Astrocyte of the cerebellum (primary cell): ENCODE results near the gene CHCHD6.
"Not testable (repeated sequence)": the region's sequence is repeated elsewhere in the genome, so short reads cannot be mapped to it uniquely, and the experiment has no call there.

Experiments
- DNase-seq: peaks from one replicate; pipeline ENCODE4 v3.0.0-alpha.2; 2011; ENCODE audit warnings: low read depth
- H3K4me3 ChIP-seq: 2 replicates; pipeline ENCODE4 v1.5.1; 2011; ENCODE audit warnings: mild to moderate bottlenecking, low read depth, low read length, moderate library complexity
- in situ Hi-C: cut with HindIII; loops from 2 replicates; pipeline ENCODE4 v1.10.0; 2017; ENCODE audit warnings: low sequenced_read_pairs
- TF ChIP-seq, protein P1 (sequence below): IDR thresholded peaks from 2 replicates; pipeline ENCODE4 v1.5.1; 2012; ENCODE audit warnings: low read length, low read depth, moderate library complexity, mild to moderate bottlenecking; ENCODE audit errors: missing control alignments

CHCHD6 gene

DNA sequence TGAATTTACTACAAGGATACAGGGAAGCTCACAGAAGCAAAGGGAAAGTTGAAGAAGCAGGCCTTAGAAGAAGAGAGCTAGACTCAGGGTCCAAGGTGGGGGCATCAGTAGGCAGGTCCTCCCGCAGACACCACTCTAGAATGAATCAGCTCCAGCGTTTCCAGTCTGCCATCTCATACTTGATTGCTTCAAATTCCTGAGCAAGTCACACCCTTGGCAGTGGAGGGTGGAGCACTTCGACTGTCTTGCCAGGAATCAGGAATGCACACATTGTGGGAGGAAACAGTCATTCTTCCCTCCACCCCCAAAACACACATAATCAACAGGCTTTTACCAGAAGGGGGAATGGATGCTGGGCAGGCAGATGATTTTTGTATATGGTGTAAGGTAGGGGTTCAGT lies 78.5 kb downstream of the CHCHD6 start:
- peak; percentile 68 for DNase-seq
- in situ Hi-C loops = no loop called here
- TF ChIP-seq, protein P1, sequence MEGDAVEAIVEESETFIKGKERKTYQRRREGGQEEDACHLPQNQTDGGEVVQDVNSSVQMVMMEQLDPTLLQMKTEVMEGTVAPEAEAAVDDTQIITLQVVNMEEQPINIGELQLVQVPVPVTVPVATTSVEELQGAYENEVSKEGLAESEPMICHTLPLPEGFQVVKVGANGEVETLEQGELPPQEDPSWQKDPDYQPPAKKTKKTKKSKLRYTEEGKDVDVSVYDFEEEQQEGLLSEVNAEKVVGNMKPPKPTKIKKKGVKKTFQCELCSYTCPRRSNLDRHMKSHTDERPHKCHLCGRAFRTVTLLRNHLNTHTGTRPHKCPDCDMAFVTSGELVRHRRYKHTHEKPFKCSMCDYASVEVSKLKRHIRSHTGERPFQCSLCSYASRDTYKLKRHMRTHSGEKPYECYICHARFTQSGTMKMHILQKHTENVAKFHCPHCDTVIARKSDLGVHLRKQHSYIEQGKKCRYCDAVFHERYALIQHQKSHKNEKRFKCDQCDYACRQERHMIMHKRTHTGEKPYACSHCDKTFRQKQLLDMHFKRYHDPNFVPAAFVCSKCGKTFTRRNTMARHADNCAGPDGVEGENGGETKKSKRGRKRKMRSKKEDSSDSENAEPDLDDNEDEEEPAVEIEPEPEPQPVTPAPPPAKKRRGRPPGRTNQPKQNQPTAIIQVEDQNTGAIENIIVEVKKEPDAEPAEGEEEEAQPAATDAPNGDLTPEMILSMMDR = no peak
- no peak overlapping the region for H3K4me3 ChIP-seq

DNA sequence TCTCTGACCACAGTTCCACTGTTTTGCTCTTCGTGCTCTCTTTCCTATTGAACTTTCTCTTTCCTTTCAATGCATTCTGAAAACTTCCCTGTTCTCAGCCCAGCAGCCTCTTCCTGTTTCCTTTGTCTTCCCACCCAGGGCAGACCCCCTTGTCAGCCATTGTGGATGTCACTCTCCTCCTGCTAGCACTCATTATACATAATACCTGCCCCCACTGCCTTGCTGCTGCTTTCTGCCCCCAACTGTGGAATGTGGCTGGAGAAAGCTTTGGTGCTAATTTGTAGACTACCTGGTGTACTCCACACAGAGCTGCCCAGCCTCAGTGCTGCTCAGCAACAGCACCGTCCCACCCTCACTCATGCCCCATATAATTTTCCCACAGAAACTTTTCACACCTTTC lies 80.2 kb downstream of the CHCHD6 start:
- no peak for DNase-seq
- in situ Hi-C loops = no loop called here
- no peak overlapping the region for H3K4me3 ChIP-seq
- TF ChIP-seq, protein P1 = no peak

DNA sequence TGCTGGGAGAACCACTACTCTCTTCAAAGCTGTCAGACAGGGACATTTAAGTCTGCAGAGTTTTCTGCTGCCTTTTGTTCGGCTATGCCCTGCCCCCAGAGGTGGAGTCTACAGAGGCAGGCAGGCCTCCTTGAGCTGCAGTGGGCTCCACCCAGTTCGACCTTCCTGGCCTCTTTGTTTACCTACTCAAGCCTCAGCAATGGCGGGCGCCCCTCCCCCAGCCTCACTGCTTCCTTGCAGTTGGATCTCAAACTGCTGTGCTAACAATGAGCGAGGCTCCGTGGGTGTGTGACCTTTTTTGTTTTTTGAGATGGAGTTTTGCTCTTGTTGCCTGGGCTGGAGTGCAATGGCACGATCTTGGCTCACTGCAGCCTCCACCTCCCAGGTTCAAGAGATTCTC lies 87.3 kb downstream of the CHCHD6 start:
- in situ Hi-C loops, DNase-seq, H3K4me3 ChIP-seq: not testable (repeated sequence)

DNA sequence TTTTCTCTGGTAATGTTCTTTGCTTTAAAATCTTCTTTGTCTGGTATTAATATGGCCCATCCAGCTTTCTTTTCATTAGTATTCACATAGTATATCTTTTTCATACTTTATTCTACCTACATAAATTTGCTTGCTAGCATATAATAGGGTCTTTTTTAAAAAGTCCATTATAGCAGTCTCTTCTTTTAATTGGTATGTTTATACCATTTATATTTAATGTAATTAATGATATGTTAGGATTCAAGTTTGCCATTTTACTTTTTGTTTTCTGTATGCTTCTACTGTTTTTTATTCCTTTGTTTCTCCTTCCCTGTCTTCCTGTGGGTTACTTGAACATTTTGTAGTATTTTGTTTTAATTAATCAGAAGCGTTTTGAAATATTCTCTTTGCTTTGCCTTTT lies 89.0 kb downstream of the CHCHD6 start:
- DNase-seq = no peak
- no peak overlapping the region for H3K4me3 ChIP-seq
- TF ChIP-seq, protein P1 = no peak
- in situ Hi-C loops = no loop called here

DNA sequence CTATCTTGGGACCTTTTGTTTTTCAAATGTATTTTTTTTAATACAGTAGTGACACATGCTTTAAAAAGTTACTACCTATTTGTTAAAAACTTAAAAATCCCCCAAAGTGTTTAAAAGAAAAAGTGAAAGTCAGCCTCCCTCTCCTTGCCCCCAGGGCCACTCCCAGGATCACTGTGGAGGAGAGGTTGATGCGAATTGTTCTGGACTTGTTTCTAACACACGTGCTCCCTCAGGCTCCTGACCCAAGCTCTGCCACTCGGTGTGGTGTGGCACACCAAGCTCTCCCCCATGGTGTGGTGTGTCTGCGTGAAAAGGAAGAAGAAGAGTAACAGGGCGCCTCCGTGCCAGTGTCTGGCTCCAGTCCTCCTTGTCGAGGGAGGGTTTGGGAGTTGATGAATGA lies 93.5 kb downstream of the CHCHD6 start:
- TF ChIP-seq, protein P1 = no peak
- no peak overlapping the region for H3K4me3 ChIP-seq
- in situ Hi-C loops = no loop called here
- no peak for DNase-seq

DNA sequence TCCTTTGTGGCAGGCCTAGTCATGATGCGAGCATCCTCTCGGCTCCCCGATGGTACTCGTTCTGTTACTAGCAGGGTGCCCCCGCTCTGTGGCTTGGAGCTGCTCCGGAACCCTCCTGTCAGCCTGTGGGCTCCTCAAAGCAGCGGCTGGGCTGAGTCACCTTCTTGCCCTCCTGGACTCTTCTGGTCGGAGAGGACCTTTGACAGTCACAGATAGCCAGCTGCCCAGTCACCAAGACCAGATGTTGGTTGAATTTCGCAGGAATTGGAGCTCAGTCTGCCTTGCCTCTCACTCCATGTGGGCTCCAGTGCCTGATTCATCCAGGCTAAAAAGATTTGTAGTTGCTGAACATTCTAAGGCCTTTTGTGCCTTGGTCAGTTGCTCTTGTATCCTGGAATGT lies 94.5 kb downstream of the CHCHD6 start:
- H3K4me3 ChIP-seq = no peak overlapping the region
- TF ChIP-seq, protein P1 = no peak
- DNase-seq = no peak
- in situ Hi-C loops = no loop called here

DNA sequence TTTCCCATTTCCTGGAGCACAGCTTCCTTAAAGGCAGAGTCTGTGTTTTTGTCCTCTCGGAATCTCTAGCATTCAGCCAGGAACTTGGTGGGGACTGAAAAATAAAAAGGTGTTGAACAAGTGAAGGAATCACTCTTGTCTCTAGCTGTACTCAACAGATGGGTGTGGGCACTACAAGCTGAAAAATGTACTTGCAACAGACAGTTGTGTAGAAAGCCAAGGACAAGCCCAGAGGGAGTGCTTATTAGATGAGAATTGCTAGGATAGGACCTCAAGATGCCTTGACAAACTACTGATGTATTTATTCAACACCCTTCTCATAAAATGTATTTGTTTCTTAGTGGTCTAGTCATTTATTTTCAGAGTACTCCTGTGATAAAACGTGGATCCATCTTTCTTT lies 95.1 kb downstream of the CHCHD6 start:
- no peak overlapping the region for H3K4me3 ChIP-seq
- no peak for DNase-seq
- TF ChIP-seq, protein P1 = no peak
- in situ Hi-C loops = no loop called here

DNA sequence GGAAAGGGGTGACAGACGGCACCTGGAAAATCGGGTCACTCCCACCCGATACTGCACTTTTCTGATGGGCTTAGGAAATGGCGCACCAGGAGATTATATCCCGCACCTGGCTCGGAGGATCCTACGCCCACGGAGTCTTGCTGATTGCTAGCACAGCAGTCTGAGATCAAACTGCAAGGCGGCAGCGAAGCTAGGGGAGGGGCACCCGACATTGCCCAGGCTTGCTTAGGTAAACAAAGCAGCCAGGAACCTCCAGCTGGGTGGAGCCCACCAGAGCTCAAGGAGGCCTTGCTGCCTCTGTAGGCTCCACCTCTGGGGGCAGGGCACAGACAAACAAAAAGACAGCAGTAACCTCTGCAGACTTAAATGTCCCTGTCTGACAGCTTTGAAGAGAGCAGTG lies 97.3 kb downstream of the CHCHD6 start:
- in situ Hi-C loops, H3K4me3 ChIP-seq, DNase-seq: not testable (repeated sequence)
